ENCODE data around the gene ME3.
"Not testable (repeated sequence)": the region's sequence is repeated elsewhere in the genome, so short reads cannot be mapped to it uniquely, and the experiment has no call there.

Gene ME3

GRCh38 chr11:86660736-86661135 lies 11.7 kb downstream of the ME3 start:
- no peak for DNase-seq

DNA sequence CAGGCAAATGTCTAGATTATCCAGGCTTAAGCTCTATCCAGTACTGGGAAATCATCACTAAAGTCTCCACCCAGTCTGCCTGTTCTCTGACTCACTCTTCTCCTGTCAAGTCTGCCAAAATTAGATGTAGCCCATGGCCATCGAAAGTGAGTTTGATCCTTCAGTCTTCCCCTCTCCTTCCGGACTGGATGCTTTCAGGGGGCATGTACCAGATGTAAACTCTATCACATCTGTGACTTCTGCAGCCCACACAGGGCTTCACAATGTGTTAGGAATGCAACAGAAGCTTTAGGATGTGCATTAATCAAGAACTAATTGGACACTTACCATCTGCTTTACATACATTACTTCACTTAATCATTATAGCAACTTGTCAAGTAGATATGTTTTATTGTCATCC lies 12.3 kb downstream of the ME3 start:
- no peak for DNase-seq

DNA sequence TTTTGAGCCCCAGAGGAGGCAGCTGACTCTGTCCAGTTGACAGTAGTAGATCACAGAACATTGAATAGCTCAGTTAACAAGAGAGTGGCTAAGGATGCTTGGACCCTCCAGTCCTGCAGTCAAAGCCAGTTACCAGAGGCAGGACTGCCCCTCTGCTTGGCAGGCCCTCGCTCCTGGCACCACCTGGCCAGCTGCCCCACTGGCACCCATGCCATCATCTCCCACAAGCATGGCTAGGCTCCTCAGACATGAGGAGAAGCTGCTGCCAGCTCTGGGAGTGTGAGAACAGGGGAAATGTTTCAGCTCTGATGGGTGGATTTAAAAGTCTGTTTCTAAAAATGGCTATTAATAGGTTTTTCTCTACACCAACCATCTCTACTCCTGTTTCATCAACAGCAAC lies 13.9 kb downstream of the ME3 start:
- no peak for DNase-seq

DNA sequence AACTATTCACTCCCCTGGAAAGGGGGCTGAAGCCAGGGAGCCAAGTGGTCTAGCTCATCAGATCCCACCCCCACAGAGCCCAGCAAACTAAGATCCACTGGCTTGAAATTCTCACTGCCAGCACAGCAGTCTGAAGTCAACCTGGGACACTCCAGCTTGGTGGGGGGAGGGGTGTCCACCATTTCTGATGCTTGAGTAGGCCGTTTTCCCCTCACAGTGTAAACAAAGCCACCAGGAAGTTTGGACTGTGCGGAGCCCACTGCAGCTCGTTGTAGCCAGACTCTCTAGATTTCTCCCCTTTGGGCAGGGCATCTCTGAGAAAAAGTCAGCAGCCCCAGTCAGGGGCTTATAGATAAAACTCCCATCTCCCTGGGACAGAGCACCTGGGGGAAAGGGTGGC lies 27.2 kb downstream of the ME3 start:
- DNase-seq = not testable (repeated sequence)

DNA sequence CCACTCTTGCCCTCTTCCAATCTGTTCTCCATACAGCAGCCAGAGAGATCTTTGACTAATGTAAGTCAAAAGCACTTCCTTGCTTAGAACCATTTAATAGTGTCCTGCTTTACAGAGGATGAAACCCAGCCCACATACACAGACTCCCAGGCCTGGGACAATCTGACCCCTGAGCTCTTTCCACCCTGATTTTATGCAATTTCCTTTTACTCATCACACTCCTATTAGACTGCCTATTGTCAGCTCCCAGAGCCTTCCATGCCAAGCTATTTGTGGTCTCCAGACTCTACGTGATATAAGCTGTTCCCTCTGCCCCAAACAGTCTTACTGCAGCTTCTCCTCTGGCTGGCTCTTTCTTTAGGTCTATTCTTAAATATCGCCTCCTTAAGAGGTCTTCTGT lies 28.1 kb downstream of the ME3 start:
- no peak for DNase-seq

DNA sequence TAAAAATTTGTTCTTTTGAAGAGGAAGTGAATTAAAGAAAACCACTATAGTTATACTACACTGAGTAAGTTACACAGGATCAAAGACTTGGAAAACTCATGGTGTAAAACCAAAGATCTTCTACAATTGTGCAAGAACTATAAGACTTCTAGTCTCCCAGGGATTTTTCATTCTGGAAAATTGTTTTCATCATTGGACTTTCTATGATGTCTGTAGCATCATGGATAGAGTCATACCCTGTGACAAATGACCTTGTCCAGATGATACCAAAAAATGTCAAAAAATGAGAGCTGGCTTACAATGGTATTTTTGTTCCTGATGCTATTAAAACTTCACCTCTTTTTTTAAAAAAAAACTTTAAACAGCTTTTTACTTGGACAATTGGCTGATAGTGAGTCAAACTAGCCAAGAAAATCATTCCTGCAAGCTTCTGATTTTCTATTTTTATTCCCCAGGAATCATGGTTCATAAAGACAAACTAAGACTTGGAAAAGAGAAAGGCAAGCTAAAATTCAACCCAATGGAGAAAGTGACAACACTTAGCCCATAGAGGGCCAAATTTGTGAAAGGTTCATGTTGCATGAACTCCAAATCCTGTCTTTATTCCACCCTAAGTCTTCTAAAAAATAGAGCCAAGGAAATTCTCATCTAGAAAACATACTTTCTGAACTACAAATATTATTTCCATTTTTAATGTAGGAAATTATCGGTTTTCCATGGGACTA lies 30.7 kb downstream of the ME3 start:
- DNase-seq = no peak

- no peak for DNase-seq
These were observed 33.3 kb downstream of the ME3 start for GRCh38 chr11:86639137-86639536.

- DNase-seq = no peak
These were observed 33.7 kb downstream of the ME3 start for GRCh38 chr11:86638673-86639072.

DNA sequence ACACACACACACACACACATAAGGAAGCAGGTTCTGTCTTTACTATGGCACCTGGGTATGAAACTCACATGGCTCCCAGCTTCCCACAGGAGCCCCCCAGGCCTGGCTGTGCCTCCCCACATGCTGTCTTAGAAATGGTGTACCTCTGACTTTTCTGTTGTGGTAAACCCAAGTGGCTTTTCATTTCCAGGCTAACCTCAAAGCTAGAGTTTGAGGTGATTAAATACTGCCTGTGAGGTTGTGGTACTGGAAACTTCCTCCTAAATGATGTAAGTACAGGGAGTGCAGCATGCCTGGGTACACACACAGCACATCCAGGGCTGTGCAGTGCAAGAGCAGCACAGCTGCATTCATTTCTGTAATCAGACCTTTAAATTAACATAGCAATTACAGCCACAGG lies 34.4 kb downstream of the ME3 start:
- DNase-seq = no peak

- peak; percentile 81 for DNase-seq
These were observed 36.1 kb downstream of the ME3 start for GRCh38 chr11:86636275-86636674.

GRCh38 chr11:86632499-86633269 lies 39.7 kb downstream of the ME3 start:
- peak; percentile 99 for DNase-seq

DNA sequence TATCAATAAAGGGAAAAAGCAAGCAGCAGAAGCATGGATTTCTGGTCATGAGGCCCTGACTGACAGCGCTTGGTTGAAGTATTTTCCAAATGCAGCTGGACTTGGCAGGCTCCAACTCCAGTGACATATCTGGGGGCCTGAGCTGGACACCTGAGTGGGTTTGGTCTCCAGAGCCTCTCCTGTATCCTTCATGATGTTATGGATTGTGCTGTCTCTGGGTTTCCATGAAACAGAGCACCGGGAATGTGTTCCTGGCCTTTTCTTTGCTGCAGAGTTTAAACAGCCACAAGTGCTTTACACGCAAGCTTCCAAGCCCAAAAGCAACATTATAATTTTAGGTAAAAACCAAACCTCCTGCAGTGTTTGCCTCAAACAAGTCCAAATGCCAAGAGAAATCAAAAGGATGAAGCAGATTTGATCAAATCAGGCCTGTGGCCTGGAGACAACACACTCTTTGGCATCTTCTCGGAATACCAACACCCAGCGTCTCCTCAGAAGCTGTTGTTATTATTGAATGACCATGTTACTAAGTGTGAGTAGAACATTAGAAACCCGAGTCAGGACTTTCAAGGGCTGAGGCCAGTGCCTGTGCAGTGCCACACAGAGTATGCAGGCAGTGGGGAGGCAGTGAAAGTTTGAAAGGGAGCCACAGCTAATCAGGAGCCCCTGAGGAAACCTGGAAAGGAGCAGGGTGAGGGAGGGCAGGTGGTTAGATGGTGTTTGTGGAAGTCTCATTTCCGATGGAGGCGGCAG lies 42.0 kb downstream of the ME3 start:
- no peak for DNase-seq

DNA sequence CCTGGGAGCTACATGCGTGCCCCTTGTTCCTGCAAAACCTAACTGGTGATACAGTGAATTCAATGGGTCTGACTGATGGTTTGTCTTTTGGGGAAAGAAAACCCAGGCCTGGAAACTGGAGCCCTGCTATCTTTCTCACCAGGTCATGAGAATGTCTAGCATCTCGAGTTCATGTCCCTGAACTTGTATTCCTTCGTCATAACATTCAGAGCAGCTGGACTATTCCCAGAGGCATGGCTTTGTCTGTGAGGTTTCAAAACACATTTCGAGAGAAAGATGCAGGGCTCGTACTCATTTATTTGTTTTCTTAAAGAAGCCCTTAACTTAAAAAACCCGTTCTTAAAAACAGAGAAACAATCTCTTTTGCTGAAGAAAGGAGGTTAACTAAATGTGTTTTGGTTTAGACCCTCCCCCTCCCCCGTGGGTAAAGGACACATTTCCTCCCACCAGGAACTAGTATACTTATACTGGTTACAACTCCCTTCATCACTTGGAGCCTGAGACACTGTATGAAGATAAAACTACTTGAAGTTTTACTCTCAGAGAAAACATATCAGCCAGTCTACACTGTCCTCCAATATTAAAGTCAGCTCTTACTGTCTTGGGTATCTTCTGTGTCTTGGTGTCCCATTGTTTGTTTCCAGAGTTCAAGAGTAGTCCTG lies 43.2 kb downstream of the ME3 start:
- no peak for DNase-seq

- DNase-seq = no peak
These were observed 44.5 kb downstream of the ME3 start for GRCh38 chr11:86627776-86628455.

- DNase-seq = no peak
These were observed 46.4 kb downstream of the ME3 start for GRCh38 chr11:86625981-86626380.

GRCh38 chr11:86625544-86625943 lies 46.9 kb downstream of the ME3 start:
- DNase-seq = no peak

GRCh38 chr11:86624366-86624765 lies 48.0 kb downstream of the ME3 start:
- no peak for DNase-seq

DNA sequence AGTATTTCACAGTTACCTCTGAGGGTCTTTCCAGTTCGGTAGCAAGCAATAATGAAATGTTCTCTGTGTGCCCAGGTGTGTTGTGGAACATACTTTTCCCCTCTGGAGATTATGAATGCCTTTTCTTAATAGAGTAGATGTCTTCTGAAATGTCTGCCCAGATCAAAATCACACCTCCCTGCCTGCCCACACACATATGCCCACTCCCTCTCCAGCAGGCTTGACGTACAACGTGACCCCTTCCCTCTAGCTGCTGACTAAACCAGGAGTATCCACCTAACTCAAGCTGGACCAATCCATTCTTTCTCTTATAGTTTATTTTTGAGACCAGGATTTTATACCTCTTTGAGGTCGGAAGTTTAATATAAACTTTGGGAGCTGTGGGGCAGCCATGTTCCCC lies 48.7 kb downstream of the ME3 start:
- DNase-seq = no peak

GRCh38 chr11:86623041-86623621 lies 49.3 kb downstream of the ME3 start:
- peak; percentile 63 for DNase-seq

DNA sequence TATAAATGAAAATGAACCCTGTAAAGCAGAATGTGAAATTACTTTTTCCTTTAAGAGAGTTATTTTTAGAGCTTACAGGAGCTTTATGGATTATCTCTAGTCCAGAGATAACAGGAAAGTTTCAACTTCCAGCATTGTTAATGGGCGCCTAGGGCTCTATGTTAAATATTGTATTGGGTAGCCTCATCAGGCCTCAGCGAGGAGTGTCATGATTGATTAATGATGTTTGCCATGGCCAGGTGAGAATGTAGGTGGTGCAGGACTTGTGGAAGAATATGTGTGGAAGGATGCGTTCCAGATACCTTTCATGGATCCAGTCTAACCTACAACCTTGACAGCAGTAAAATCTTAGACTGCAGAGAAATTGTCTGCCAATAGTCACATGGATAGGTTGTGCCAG lies 50.6 kb downstream of the ME3 start:
- no peak for DNase-seq

DNA sequence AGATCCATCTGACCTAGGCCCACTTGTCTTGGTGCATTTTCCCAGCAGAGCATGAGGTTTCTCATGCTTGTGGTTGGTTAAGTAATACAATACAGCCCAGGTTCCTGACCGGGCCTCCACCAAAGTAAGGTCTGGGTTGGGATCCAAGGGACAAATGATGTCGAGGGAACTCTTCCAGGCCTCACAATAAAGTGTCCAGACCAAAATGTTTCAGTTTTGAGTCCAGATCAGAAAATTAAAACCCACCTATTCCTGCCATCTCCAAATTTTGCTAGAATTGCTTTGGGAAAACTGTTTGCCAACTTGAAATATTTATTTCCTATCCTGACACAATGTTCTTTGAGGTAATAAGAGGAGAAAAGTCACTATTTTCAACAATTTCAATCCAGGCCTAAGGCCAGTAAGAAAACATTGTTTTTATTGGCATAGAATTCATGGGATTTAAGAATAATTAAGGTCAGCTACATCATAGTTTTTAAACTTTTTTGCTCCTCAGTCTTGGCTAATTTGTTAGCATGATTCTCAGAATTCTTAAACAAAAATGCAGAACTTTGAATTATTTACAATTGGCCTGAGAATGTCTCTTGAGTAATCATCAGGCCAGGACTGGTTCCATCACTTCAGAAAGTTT lies 51.4 kb downstream of the ME3 start:
- DNase-seq = no peak

DNA sequence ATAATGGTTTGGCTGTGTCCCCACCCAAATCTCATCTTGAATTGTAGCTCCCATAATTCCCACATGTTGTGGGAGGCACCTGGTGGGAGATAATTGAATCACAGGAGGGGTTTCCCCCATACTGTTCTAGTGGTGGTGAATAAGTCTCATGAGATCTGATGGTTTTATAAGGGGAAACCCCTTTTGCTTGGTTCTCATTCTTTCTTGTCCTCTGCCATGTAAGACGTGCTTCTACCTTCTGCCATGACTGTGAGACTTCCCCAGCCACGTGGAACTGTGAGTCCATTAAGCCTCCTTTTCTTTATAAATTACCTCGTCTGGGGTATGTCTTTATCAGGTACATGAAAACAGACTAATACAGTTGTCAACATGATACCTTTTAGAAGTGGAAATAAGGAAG lies 53.0 kb downstream of the ME3 start:
- DNase-seq = not testable (repeated sequence)

Measured in islet precursor cell (in vitro differentiated cells).